HepG2 (cell line): Measurements from ENCODE around the gene TBXAS1. TPM values are rescaled to one million over a fixed set of nuclear protein-coding genes. Genes with fewer than 3 reads are reported as not detected.

Experiments
- ATAC-seq: fragments of 200-7000 bp; cut with Tn5 transposase; 3 replicates; pipeline ENCODE4 v1.9.1; 2020; ENCODE audit warnings: mild to moderate bottlenecking, moderate library complexity
- BruUV-seq: library from RNA; stranded (reverse); fragments of 400-500 nt; replicated peaks from 2 replicates; lab custom pipeline; 2021; lab: Mats Ljungman, UMichigan
- CTCF ChIA-PET: fragments of 300-600 bp; formaldehyde crosslinking; extraction: SDS; loops from one replicate; lab custom pipeline; 2021; ENCODE audit warnings: low total read pairs, inconsistent platforms, low intra/inter-chr PET ratio; lab: Yijun Ruan, JAX
- POLR2A ChIA-PET: fragments of 350-600 bp; sonication (Branson Sonifier 250); formaldehyde crosslinking; loops from one replicate; lab custom pipeline; 2020; ENCODE audit warnings: antibody characterized with exemption, inconsistent platforms; lab: Yijun Ruan, JAX
- DNase-seq: peaks from one replicate; pipeline ENCODE4 v3.0.0-alpha.2; 2015; ENCODE audit warnings: low spot score
- FAIRE-seq: peaks from 3 replicates; lab custom pipeline; 2011; peaks lifted over from hg19 to GRCh38; lab: Jason Lieb, UNC
- H2AFZ ChIP-seq: one replicate; pipeline ENCODE4 v1.6.1; 2011; ENCODE audit warnings: low read length, inconsistent platforms
- H3K27ac ChIP-seq: fragments of 300-600 bp; 3 replicates; pipeline ENCODE4 v1.8.0; 2011; ENCODE audit warnings: mixed run types, mild to moderate bottlenecking, mixed read lengths, low read length, inconsistent platforms; ENCODE audit not compliant: insufficient read depth; ENCODE audit errors: extremely low read length
- H3K27me3 ChIP-seq, 2 experiments: fragments of 200-600 bp in 1 of 2; 2 replicates in 1 of 2; 3 replicates in 1 of 2; pipeline versions ENCODE4 v1.6.0 to v1.8.0; 2011; ENCODE audit warnings: low read length in 2 of 2, mild to moderate bottlenecking in 2 of 2, moderate library complexity in 2 of 2, inconsistent platforms in 1 of 2; ENCODE audit not compliant: insufficient read depth in 2 of 2, control insufficient read depth in 1 of 2
- H3K36me3 ChIP-seq, 2 experiments: fragments of 200-600 bp in 1 of 2; replicated peaks in 1 of 2; 2 replicates in 1 of 2; 3 replicates in 1 of 2; pipeline versions ENCODE4 v1.5.1 to v1.8.0; 2011; ENCODE audit warnings: low read length in 2 of 2, inconsistent platforms in 1 of 2; ENCODE audit not compliant: insufficient read depth in 2 of 2, control insufficient read depth in 1 of 2
- H3K4me1 ChIP-seq: 2 replicates; pipeline ENCODE4 v1.5.1; 2012; ENCODE audit warnings: low read length, inconsistent platforms; ENCODE audit not compliant: insufficient read depth
- H3K4me2 ChIP-seq: 2 replicates; pipeline ENCODE4 v1.6.0; 2011; ENCODE audit warnings: low read depth, low read length, inconsistent platforms
- H3K4me3 ChIP-seq, 3 experiments: fragments of 200-600 bp in 1 of 3; sonication (generic), shearing (Covaris generic) in 1 of 3; replicated peaks in 1 of 3; 2 replicates each; pipeline ENCODE4 v1.5.1; 2011 to 2016; ENCODE audit warnings: low read length in 3 of 3, inconsistent platforms in 2 of 3, low read depth in 2 of 3, mild to moderate bottlenecking in 2 of 3, control low read depth in 1 of 3, mixed read lengths in 1 of 3; ENCODE audit not compliant: insufficient read depth in 1 of 3
- H3K79me2 ChIP-seq: one replicate; pipeline ENCODE4 v1.6.1; 2011; ENCODE audit warnings: low read length, inconsistent platforms; ENCODE audit not compliant: insufficient read depth
- H3K9ac ChIP-seq: 2 replicates; pipeline ENCODE4 v1.6.0; 2011; ENCODE audit warnings: mild to moderate bottlenecking, low read depth, low read length, inconsistent platforms; ENCODE audit not compliant: insufficient read depth
- H3K9me3 ChIP-seq: 2 replicates; pipeline ENCODE4 v1.5.1; 2012; ENCODE audit warnings: mild to moderate bottlenecking, low read length
- H4K20me1 ChIP-seq: 2 replicates; pipeline ENCODE4 v1.6.0; 2011; ENCODE audit warnings: inconsistent platforms, mild to moderate bottlenecking, low read length, moderate library complexity; ENCODE audit not compliant: insufficient read depth
- HDAC2 ChIP-seq: sonication (generic); formaldehyde crosslinking; IDR thresholded peaks from 2 replicates; pipeline ENCODE4 v1.4.0; 2020; ENCODE audit warnings: missing genetic modification reagents
- TARDBP ChIP-seq: sonication (generic); formaldehyde crosslinking; IDR thresholded peaks from 2 replicates; pipeline ENCODE4 v1.8.0; 2022; ENCODE audit warnings: mild to moderate bottlenecking, missing genetic modification reagents
- ZNF674 ChIP-seq: sonication (generic); formaldehyde crosslinking; IDR thresholded peaks from 2 replicates; pipeline ENCODE4 v1.5.0; 2020; ENCODE audit warnings: low read depth, mild to moderate bottlenecking, missing genetic modification reagents
- ZNF713 ChIP-seq: sonication (generic); formaldehyde crosslinking; IDR thresholded peaks from 2 replicates; pipeline ENCODE4 v1.4.0; 2020; ENCODE audit warnings: mild to moderate bottlenecking, missing genetic modification reagents
- WGBS: methylation state at CpG from one replicate; pipeline ENCODE4 v1.1.6; 2017; ENCODE audit warnings: low lambda C conversion rate; 5-methylcytosine and 5-hydroxymethylcytosine counted together
- in situ Hi-C: cut with HindIII; loops from 2 replicates; pipeline ENCODE4 v1.10.0; 2017; ENCODE audit warnings: low pct_unique_long_range_greater_than_20kb; ENCODE audit not compliant: extremely low pct_ligation_motif_present
- intact Hi-C: fragments of 100-400 bp; cut with micrococcal nuclease; formaldehyde crosslinking; loops from one replicate; pipeline ENCODE4 v1.10.0; 2022; ENCODE audit not compliant: unreplicated experiment
- polyA plus RNA-seq, 8 experiments: library from polyadenylated mRNA; depleted of rRNA in 3 of 8; stranded (reverse) in 7 of 8; unstranded in 1 of 8; fragments of >200 nt; fragmentation: Illumina TruSeq in 4 of 8; extraction: Trizol in 4 of 8; gene quantifications; 2 replicates each; pipeline versions ENCODE4 v1.2.1 to v1.2.3, GENCODE V29; 2011 to 2016; ENCODE audit warnings: low read depth in 4 of 8, missing spikeins in 1 of 8, mixed read lengths in 1 of 8; ENCODE audit not compliant: insufficient read depth in 1 of 8
- total RNA-seq, 5 experiments: library from RNA; depleted of rRNA; stranded (reverse); fragments of >200 nt; fragmentation: Illumina TruSeq; extraction: Trizol; gene quantifications; 2 replicates each; pipeline ENCODE4 v1.2.3, GENCODE V29; 2016; ENCODE audit warnings: low read depth in 1 of 5
- TF ChIP-seq, protein P1 (sequence below): sonication (generic); formaldehyde crosslinking; IDR thresholded peaks from 2 replicates; pipeline ENCODE4 v1.4.0; 2020; ENCODE audit warnings: missing genetic modification reagents, mild to moderate bottlenecking, borderline replicate concordance
- TF ChIP-seq, protein P2 (sequence below): sonication (generic); formaldehyde crosslinking; conservative IDR thresholded peaks from 2 replicates; pipeline ENCODE4 v1.4.0; 2020; ENCODE audit warnings: missing genetic modification reagents

Gene TBXAS1
- total and polyA plus RNA-seq, 2 of the 13 experiments (the other 11 are each of a cell fraction or from before 2014, with no cell fraction given): 4.0 to 4.9 TPM

DNA sequence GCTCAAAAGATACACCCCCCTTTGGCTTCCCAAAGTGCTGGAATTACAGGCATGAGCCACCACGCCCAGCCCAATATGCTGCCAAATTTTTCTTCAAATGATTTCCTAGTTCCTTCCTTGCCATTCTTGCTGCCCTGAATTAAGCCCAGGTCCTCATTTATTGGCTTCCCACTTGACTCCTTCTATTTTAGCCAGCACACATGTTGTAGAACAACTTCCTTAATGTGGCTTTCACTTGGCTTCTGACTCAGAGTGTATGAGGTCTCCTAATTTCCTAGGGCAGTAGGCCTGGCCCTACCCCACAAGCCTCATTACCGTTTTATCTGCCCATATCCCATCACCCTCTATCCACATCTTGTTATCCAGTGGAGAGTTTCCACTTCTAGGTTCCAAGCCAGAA lies 29.5 kb upstream of the TBXAS1 start (continued):
- TF ChIP-seq, protein P1, sequence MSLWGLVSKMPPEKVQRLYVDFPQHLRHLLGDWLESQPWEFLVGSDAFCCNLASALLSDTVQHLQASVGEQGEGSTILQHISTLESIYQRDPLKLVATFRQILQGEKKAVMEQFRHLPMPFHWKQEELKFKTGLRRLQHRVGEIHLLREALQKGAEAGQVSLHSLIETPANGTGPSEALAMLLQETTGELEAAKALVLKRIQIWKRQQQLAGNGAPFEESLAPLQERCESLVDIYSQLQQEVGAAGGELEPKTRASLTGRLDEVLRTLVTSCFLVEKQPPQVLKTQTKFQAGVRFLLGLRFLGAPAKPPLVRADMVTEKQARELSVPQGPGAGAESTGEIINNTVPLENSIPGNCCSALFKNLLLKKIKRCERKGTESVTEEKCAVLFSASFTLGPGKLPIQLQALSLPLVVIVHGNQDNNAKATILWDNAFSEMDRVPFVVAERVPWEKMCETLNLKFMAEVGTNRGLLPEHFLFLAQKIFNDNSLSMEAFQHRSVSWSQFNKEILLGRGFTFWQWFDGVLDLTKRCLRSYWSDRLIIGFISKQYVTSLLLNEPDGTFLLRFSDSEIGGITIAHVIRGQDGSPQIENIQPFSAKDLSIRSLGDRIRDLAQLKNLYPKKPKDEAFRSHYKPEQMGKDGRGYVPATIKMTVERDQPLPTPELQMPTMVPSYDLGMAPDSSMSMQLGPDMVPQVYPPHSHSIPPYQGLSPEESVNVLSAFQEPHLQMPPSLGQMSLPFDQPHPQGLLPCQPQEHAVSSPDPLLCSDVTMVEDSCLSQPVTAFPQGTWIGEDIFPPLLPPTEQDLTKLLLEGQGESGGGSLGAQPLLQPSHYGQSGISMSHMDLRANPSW: no peak
- TF ChIP-seq, protein P2, sequence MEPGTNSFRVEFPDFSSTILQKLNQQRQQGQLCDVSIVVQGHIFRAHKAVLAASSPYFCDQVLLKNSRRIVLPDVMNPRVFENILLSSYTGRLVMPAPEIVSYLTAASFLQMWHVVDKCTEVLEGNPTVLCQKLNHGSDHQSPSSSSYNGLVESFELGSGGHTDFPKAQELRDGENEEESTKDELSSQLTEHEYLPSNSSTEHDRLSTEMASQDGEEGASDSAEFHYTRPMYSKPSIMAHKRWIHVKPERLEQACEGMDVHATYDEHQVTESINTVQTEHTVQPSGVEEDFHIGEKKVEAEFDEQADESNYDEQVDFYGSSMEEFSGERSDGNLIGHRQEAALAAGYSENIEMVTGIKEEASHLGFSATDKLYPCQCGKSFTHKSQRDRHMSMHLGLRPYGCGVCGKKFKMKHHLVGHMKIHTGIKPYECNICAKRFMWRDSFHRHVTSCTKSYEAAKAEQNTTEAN (CRISPR knock-in tag): no peak
- no peak for TF ChIP-seq ZNF713 (CRISPR knock-in tag)
- TF ChIP-seq ZNF674 (CRISPR knock-in tag): no peak

DNA sequence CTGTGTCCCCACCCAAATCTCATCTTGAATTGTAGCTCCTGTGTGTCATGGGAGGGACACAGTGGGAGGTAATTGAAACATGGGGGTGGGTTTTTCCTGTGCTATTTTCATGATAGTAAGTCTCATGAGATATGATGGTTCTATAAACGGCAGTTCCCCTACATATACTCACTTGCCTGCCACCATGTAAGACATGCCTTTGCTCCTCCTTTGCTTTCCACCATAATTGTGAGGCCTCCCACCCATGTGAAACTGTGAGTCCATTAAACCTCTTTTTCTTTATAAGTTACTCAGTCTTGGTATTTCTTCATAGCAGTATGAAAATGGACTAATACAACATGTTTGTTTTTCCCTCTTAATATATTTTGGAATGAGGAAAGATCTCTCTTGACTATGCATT lies 24.5 kb upstream of the TBXAS1 start:
- Histone ChIP-seq H4K20me1 (no peaks in the 10 kb centered on the region), H3K9ac (no peak overlapping the region), H3K27ac (no peak overlapping the region), H2AFZ (no peak overlapping the region), H3K79me2 (no peaks in the 10 kb centered on the region), H3K27me3 (no peaks in the 10 kb centered on the region), H3K4me3 (no peak overlapping the region), H3K4me2 (no peak overlapping the region), H3K36me3 (no peaks in the 10 kb centered on the region), H3K9me3 (peaks cover 15% of the 10 kb centered on the region), H3K4me1 (peaks cover 15% of the 10 kb centered on the region)
- intact Hi-C loops: no loop called here
- ATAC-seq (no peak), FAIRE-seq (no peak), DNase-seq (no peak)
- 100% methylated on average over 1 of the region's 1 CpG for WGBS
- ChIA-PET POLR2A (no interaction called here), CTCF (no interaction called here)
- no TSS peak for BruUV-seq
- TF ChIP-seq TARDBP (CRISPR knock-in tag) (no peak), HDAC2 (no peak)
- in situ Hi-C loops: no loop called here
